ENCODE data around the gene C2CD2. TPM values are rescaled to one million over a fixed set of nuclear protein-coding genes. Genes with fewer than 3 reads are reported as not detected.

C2CD2 gene
- total and polyA plus RNA-seq, 2 of the 8 experiments (the other 6 are each of a cell fraction or from before 2014, with no cell fraction given), result 10.4 to 13.0 TPM

DNA sequence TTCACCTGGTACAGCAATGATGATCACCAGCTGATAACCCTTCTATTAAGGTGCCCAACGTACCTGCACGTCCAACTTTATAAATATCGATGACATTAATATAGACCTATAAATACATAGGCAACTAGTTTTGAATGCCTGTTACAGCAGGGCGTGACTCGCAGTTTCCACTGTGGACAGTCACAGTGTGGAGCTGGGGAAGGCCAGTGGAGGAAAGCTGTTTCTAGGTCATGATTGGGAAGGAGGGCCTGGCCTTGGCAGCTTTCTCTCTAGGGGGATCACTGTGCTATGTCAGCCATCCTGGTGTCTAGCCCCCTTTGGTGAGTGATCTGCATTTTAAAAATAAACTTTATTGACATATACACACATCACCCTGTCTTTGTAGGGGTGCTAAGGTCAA is 70.2 kb downstream of the C2CD2 start (continued):
- no peak for TF ChIP-seq RAD21 (IDR thresholded peaks at IDR 0.05 in 1 of 2, conservative IDR thresholded peaks at IDR 0.05 in 1 of 2; ENCODE audit: low read depth in 2 of 2, low read length in 2 of 2)
- no peak for TF ChIP-seq BRCA1 (IDR thresholded peaks at IDR 0.05; ENCODE audit: low read depth, low read length)
- no peak for TF ChIP-seq CHD2 (IDR thresholded peaks at IDR 0.05; ENCODE audit: low read length)
- no peak for TF ChIP-seq ZNF274 (IDR thresholded peaks at IDR 0.05; ENCODE audit: borderline replicate concordance, extremely low read depth, low read length)
- TF ChIP-seq, protein P1, sequence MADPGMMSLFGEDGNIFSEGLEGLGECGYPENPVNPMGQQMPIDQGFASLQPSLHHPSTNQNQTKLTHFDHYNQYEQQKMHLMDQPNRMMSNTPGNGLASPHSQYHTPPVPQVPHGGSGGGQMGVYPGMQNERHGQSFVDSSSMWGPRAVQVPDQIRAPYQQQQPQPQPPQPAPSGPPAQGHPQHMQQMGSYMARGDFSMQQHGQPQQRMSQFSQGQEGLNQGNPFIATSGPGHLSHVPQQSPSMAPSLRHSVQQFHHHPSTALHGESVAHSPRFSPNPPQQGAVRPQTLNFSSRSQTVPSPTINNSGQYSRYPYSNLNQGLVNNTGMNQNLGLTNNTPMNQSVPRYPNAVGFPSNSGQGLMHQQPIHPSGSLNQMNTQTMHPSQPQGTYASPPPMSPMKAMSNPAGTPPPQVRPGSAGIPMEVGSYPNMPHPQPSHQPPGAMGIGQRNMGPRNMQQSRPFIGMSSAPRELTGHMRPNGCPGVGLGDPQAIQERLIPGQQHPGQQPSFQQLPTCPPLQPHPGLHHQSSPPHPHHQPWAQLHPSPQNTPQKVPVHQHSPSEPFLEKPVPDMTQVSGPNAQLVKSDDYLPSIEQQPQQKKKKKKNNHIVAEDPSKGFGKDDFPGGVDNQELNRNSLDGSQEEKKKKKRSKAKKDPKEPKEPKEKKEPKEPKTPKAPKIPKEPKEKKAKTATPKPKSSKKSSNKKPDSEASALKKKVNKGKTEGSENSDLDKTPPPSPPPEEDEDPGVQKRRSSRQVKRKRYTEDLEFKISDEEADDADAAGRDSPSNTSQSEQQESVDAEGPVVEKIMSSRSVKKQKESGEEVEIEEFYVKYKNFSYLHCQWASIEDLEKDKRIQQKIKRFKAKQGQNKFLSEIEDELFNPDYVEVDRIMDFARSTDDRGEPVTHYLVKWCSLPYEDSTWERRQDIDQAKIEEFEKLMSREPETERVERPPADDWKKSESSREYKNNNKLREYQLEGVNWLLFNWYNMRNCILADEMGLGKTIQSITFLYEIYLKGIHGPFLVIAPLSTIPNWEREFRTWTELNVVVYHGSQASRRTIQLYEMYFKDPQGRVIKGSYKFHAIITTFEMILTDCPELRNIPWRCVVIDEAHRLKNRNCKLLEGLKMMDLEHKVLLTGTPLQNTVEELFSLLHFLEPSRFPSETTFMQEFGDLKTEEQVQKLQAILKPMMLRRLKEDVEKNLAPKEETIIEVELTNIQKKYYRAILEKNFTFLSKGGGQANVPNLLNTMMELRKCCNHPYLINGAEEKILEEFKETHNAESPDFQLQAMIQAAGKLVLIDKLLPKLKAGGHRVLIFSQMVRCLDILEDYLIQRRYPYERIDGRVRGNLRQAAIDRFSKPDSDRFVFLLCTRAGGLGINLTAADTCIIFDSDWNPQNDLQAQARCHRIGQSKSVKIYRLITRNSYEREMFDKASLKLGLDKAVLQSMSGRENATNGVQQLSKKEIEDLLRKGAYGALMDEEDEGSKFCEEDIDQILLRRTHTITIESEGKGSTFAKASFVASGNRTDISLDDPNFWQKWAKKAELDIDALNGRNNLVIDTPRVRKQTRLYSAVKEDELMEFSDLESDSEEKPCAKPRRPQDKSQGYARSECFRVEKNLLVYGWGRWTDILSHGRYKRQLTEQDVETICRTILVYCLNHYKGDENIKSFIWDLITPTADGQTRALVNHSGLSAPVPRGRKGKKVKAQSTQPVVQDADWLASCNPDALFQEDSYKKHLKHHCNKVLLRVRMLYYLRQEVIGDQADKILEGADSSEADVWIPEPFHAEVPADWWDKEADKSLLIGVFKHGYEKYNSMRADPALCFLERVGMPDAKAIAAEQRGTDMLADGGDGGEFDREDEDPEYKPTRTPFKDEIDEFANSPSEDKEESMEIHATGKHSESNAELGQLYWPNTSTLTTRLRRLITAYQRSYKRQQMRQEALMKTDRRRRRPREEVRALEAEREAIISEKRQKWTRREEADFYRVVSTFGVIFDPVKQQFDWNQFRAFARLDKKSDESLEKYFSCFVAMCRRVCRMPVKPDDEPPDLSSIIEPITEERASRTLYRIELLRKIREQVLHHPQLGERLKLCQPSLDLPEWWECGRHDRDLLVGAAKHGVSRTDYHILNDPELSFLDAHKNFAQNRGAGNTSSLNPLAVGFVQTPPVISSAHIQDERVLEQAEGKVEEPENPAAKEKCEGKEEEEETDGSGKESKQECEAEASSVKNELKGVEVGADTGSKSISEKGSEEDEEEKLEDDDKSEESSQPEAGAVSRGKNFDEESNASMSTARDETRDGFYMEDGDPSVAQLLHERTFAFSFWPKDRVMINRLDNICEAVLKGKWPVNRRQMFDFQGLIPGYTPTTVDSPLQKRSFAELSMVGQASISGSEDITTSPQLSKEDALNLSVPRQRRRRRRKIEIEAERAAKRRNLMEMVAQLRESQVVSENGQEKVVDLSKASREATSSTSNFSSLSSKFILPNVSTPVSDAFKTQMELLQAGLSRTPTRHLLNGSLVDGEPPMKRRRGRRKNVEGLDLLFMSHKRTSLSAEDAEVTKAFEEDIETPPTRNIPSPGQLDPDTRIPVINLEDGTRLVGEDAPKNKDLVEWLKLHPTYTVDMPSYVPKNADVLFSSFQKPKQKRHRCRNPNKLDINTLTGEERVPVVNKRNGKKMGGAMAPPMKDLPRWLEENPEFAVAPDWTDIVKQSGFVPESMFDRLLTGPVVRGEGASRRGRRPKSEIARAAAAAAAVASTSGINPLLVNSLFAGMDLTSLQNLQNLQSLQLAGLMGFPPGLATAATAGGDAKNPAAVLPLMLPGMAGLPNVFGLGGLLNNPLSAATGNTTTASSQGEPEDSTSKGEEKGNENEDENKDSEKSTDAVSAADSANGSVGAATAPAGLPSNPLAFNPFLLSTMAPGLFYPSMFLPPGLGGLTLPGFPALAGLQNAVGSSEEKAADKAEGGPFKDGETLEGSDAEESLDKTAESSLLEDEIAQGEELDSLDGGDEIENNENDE (IDR thresholded peaks at IDR 0.05; ENCODE audit: insufficient replicate concordance, low read length), result no peak
- TF ChIP-seq, protein P2, sequence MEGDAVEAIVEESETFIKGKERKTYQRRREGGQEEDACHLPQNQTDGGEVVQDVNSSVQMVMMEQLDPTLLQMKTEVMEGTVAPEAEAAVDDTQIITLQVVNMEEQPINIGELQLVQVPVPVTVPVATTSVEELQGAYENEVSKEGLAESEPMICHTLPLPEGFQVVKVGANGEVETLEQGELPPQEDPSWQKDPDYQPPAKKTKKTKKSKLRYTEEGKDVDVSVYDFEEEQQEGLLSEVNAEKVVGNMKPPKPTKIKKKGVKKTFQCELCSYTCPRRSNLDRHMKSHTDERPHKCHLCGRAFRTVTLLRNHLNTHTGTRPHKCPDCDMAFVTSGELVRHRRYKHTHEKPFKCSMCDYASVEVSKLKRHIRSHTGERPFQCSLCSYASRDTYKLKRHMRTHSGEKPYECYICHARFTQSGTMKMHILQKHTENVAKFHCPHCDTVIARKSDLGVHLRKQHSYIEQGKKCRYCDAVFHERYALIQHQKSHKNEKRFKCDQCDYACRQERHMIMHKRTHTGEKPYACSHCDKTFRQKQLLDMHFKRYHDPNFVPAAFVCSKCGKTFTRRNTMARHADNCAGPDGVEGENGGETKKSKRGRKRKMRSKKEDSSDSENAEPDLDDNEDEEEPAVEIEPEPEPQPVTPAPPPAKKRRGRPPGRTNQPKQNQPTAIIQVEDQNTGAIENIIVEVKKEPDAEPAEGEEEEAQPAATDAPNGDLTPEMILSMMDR (IDR thresholded peaks at IDR 0.05; ENCODE audit: control extremely low read depth in 1 of 3, insufficient read depth in 1 of 3, low read depth in 1 of 3, low read length in 3 of 3), result no peak
- TF ChIP-seq RXRA (IDR thresholded peaks at IDR 0.05; ENCODE audit: insufficient read depth, low read depth, low read length), result no peak
